Effector CD4-positive, alpha-beta T cell (primary cell): Measurements from ENCODE around the gene STAU1.
"Not testable (repeated sequence)": the region's sequence is repeated elsewhere in the genome, so short reads cannot be mapped to it uniquely, and the experiment has no call there.

Experiments
- DNase-seq: peaks from one replicate; pipeline ENCODE4 v3.0.0-alpha.2; 2020

Gene STAU1

GRCh38 chr20:49165611-49166010, 22.5 kb downstream of the STAU1 start:
- DNase-seq: no peak

DNA sequence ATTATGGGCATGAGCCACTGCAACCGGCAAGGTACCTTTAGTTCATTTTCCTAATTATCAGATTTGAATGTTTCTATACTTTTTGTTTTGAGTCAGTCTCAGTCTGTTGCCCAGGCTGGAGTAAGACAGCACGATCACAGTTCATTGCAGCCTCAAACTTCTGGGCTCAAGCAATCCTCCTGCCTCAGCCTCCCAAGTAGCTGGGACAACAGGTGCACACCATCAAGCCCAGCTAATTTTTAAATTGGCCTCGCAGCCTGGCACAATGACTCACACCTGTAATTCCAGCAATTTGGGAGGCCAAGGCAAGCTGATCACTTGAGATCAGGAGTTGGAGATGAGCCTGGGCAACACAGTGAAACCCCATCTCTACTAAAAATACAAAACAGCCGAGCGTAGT, 24.4 kb downstream of the STAU1 start:
- no peak for DNase-seq

- DNase-seq: no peak
These were observed 26.5 kb downstream of the STAU1 start for GRCh38 chr20:49161428-49162152.

DNA sequence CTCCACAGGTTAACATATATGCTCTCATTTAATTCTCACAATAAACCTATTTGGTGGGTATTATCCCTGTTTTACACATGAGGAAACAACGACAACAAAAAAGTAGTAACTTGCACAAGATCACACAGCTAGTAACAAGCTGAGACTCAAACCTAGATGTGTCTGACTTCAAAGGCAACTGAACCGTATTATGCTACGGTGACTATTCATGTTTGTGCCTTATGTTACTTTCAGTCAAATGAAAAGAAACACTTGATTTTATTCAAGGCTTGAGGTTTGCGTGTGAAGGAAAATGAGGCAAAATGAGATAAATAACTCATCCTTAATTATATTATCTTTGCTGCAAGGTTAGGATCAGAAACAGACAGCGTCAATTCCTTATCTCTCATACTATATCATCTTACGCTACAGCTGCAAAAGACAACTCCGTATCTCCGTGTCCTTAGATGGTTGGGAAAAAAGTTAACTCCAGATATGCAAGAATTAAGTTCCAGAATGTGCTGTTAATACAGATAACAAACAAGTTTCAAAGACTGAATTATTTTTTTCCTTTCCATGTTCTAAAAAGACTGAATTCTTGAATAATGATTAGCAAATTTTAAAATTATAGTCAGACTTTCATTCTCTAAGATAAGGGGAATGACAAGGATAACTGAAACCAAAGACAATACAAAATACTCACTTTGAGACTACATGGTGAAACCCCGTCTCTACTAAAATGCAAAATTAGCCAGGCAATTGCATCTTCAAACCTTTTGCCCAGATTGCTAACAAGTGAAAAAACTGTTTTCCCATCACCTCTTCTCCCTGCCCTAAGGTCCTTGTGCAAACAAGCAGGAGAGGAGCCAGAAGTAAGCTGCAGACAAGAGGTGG, 27.8 kb downstream of the STAU1 start:
- no peak for DNase-seq

- DNase-seq: no peak
These were observed 31.0 kb downstream of the STAU1 start for GRCh38 chr20:49157146-49157545.

GRCh38 chr20:49156481-49156880, 31.7 kb downstream of the STAU1 start:
- no peak for DNase-seq

- no peak for DNase-seq
These were observed 36.7 kb downstream of the STAU1 start for GRCh38 chr20:49151436-49151835.

DNA sequence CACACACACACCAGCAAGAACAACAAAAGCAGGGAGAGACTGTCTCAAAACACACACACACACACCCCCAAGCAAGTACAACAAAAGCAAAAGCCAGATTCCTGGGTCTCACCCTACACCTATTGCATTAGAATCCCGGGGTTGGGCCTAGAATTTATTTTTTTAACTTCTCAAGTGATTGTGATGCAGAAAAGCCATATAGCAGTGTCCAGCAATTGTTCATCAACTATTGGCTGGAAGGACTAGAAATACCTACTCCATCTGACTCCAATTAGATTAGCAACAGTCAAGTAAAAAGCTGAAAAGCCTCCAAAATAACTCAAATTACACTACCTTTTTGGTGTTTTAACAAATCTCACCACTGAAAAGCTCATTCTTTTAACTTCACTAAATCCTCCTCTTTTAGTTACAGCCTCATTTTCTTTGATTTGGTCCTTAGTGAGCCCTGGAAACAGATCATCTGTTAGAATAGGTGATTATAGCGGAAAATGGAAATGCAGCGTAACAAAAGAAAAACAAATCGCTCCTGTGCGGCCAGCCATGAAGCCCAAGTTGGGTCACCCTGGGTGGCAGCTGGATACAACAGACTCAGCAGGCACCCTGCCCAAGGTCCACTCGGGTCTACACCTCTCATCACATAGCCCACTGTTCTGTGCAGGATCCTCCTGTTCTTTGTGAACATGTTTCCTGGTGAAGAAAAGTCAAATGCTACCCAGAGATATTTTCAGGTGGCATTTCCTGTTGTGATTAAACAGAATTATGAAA, 38.7 kb downstream of the STAU1 start:
- no peak for DNase-seq

DNA sequence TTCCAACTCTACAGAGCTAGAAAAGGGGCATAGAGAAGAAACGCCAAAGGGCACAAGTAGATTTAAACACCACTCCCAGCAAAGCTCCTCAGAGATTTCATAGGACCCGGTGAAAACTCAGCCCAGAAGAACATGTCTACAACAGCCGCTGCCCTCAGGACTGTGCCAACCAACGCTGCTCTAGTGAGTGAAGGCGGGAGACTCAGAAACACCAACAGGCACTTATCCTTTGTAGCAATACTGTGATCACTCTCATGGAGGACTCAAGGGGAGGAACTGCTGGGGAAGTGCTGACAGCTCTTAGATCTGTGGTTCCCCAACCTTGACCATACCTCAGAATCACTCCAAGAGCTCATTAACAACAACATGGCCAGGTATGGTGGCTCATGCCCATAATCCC, 39.5 kb downstream of the STAU1 start:
- DNase-seq: no peak

GRCh38 chr20:49147296-49147695, 40.8 kb downstream of the STAU1 start:
- no peak for DNase-seq

GRCh38 chr20:49146442-49147225, 41.5 kb downstream of the STAU1 start:
- DNase-seq: no peak

GRCh38 chr20:49140834-49141233, 47.3 kb downstream of the STAU1 start:
- no peak for DNase-seq

GRCh38 chr20:49140411-49140810, 47.7 kb downstream of the STAU1 start:
- DNase-seq: no peak

DNA sequence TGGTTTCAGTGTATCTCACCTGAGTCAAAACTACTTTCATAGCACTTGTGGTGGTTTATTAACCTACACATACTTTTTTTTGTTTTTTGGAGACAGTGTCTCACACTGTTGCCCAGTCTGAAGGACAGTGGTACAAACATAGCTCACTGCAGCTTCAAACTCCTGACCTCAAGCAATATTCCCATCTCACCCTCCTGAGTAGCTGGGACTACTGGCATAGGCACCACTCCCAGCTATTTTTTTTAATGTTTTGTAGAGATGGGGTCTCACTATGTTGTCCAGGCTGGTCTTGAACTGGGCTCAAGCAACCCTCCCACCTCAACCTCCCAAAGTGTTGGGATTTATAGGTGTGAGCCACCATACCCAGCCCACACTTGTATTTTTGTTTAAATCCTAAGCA, 49.7 kb downstream of the STAU1 start:
- DNase-seq: no peak

DNA sequence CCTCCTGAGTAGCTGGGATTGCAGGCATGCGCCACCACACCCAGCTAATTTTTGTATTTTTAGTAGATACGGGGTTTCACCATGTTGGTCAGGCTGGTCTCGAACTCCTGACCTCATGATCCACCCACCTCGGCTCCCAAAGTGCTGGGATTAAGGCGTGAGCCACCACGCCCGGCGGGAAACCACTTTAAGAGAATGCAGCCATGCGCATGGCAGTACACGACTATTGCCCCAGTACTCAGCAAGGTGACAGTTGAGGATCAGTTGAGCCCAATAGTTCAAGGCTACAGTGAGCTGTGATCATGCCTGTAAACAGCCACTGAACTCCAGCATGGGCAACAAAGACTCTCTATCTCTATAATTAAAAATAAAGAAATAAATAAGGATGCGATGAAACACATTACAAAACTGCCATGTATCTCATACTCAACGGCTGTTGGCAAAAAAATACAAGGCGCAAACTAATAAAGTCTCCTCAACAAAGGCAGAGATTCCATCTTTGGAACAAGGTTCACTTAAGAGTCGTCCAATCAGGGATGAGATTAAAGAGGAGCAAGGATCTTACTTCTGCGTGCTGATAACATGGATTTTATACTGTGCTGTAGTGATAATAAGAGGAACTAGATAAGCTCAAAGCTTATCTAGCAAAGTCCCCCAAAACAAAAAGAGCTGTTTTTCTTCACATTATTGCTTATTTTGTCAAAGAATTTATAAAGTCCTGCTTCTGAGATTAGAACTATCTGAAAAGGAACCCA, 51.1 kb downstream of the STAU1 start:
- DNase-seq: no peak

GRCh38 chr20:49134797-49135196, 53.3 kb downstream of the STAU1 start:
- DNase-seq: not testable (repeated sequence)

GRCh38 chr20:49133571-49133970, 54.6 kb downstream of the STAU1 start:
- no peak for DNase-seq

DNA sequence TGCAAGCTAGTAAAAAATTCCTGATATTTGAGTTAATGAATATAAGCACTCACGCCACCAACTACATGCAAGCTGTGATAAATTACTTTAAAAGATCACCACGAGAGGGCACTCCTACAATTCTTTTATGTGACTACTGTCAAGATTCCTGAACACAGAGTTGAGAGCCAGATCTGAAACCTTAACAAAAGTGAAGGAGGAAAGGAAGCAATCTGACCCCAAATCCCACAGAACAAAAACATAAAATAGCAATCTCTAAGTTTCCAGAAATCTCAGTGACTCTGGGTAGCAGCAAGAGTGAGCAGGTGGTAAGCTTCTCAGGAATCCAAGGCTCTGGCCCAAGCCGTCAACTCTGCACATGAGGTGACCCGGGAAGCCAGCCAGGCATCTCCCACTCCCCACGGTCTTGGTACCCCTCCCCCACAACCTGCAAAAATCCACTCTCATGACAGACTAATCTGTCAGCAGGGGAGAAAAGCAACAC, 55.1 kb downstream of the STAU1 start:
- DNase-seq: peak; percentile 14

DNA sequence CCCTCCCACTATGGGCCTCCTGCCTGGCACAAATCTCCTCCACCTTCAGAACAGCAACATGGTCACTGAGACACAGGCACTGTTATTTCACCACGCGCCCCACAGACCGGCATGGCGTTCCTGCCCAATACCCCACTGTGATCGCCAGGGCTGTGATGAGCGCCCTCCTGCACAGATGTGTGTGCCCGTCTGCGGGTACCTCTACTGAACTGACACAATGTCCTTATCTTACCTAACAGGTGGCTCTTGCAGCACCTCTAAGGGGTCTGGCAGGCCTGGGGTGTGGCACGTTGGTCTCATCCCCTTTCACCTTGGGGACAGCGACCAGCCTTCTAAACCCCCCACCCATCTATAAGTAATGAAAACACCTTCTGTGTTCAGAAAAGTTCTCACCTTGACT, 64.2 kb downstream of the STAU1 start:
- no peak for DNase-seq

GRCh38 chr20:49122920-49123319, 65.2 kb downstream of the STAU1 start:
- DNase-seq: no peak

DNA sequence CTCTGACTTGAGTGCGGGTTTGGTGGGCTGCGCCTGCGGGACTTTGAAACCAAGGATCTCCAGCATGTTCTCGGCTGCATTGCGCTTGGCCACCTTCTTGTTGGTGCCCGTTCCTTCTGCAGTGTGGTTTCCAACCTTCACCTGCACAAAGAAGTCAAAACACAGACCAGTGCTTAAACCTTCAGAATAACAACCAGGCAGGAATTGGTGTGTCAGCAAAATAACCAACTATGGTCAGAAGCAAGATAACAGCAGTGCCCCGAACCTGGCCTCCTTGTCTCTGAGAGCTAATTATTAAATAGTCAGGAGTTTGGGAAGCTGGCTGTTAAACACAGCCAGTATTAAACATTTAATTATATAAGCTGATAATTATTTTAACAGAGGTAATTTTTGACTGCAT, 68.1 kb downstream of the STAU1 start:
- no peak for DNase-seq

GRCh38 chr20:49118307-49118706, 69.8 kb downstream of the STAU1 start:
- no peak for DNase-seq
